Astrocyte (in vitro differentiated cells and primary cell): Measurements from ENCODE around the gene LGI2. TPM values are rescaled to one million over a fixed set of nuclear protein-coding genes. Genes with fewer than 3 reads are reported as not detected.

Experiments
- DNase-seq: peaks from one replicate; pipeline ENCODE4 v3.0.0-alpha.2; 2010; ENCODE audit warnings: low read depth
- FAIRE-seq: peaks from 2 replicates; lab custom pipeline; 2011; peaks lifted over from hg19 to GRCh38; lab: Jason Lieb, UNC
- H2AFZ ChIP-seq: 2 replicates; pipeline ENCODE4 v1.6.0; 2012; ENCODE audit warnings: low read depth, low read length, inconsistent platforms
- H3K27ac ChIP-seq: 2 replicates; pipeline ENCODE4 v1.5.1; 2011; ENCODE audit warnings: low read depth, low read length, inconsistent platforms
- H3K27me3 ChIP-seq: 2 replicates; pipeline ENCODE4 v1.6.0; 2011; ENCODE audit warnings: low read length, inconsistent platforms; ENCODE audit not compliant: insufficient read depth
- H3K36me3 ChIP-seq: 2 replicates; pipeline ENCODE4 v1.5.1; 2011; ENCODE audit warnings: low read length, inconsistent platforms; ENCODE audit not compliant: insufficient read depth
- H3K4me1 ChIP-seq: 2 replicates; pipeline ENCODE4 v1.5.1; 2011; ENCODE audit warnings: low read length, inconsistent platforms; ENCODE audit not compliant: insufficient read depth
- H3K4me2 ChIP-seq: 2 replicates; pipeline ENCODE4 v1.6.0; 2012; ENCODE audit warnings: low read length, inconsistent platforms
- H3K4me3 ChIP-seq: 2 replicates; pipeline ENCODE4 v1.5.1; 2011; ENCODE audit warnings: low read depth, mild to moderate bottlenecking, low read length, inconsistent platforms; ENCODE audit not compliant: insufficient read depth
- H3K79me2 ChIP-seq: 2 replicates; pipeline ENCODE4 v1.6.0; 2012; ENCODE audit warnings: mild to moderate bottlenecking, low read length, inconsistent platforms; ENCODE audit not compliant: insufficient read depth
- H3K9ac ChIP-seq: 2 replicates; pipeline ENCODE4 v1.6.0; 2012; ENCODE audit warnings: mild to moderate bottlenecking, low read length, inconsistent platforms
- H3K9me3 ChIP-seq: 2 replicates; pipeline ENCODE4 v1.5.1; 2012; ENCODE audit warnings: low read depth, mild to moderate bottlenecking, low read length, inconsistent platforms; ENCODE audit not compliant: insufficient read depth
- H4K20me1 ChIP-seq: 2 replicates; pipeline ENCODE4 v1.6.0; 2012; ENCODE audit warnings: low read length, inconsistent platforms; ENCODE audit not compliant: insufficient read depth
- H3K27ac Mint-ChIP-seq: one replicate; pipeline ENCODE4 v1.8.0; 2021; ENCODE audit warnings: mild to moderate bottlenecking, mixed read lengths; ENCODE audit not compliant: unreplicated experiment
- H3K27me3 Mint-ChIP-seq: one replicate; pipeline ENCODE4 v1.8.0; 2021; ENCODE audit warnings: low read depth, mixed read lengths; ENCODE audit not compliant: unreplicated experiment
- H3K36me3 Mint-ChIP-seq: one replicate; pipeline ENCODE4 v1.8.0; 2021; ENCODE audit warnings: low read depth, mixed read lengths; ENCODE audit not compliant: unreplicated experiment
- H3K4me1 Mint-ChIP-seq: one replicate; pipeline ENCODE4 v1.8.0; 2021; ENCODE audit warnings: low read depth, mixed read lengths; ENCODE audit not compliant: unreplicated experiment
- H3K4me3 Mint-ChIP-seq: one replicate; pipeline ENCODE4 v1.8.0; 2021; ENCODE audit warnings: mild to moderate bottlenecking, moderate library complexity, mixed read lengths; ENCODE audit not compliant: unreplicated experiment
- H3K9me3 Mint-ChIP-seq: one replicate; pipeline ENCODE4 v1.8.0; 2021; ENCODE audit warnings: mild to moderate bottlenecking, mixed read lengths; ENCODE audit not compliant: unreplicated experiment
- CTCF ChIP-seq: IDR thresholded peaks from 2 replicates; pipeline ENCODE4 v1.5.1; 2011; ENCODE audit warnings: low read depth, mild to moderate bottlenecking, inconsistent platforms, low read length, moderate library complexity; ENCODE audit not compliant: insufficient read depth
- EZH2 ChIP-seq: IDR thresholded peaks from 2 replicates; pipeline ENCODE4 v1.6.1; 2012; ENCODE audit warnings: mild to moderate bottlenecking, low read length, inconsistent platforms; ENCODE audit not compliant: insufficient read depth
- total RNA-seq: library from RNA; stranded (reverse); gene quantifications from 2 replicates; pipeline ENCODE4 v1.2.1, GENCODE V29; 2021

The LGI2 gene
- total RNA-seq, 1 donor from 2014 or later, result 0.27 TPM

GRCh38 chr4:25051534-25051933, 20.8 kb upstream of the LGI2 start:
- no peak overlapping the region for H3K4me2 ChIP-seq
- no peak for FAIRE-seq

GRCh38 chr4:25050370-25051078, 19.8 kb upstream of the LGI2 start:
- no peak for DNase-seq
- H3K27me3 ChIP-seq, result peaks cover 31% of the 10 kb centered on the region
- no peaks in the 10 kb centered on the region for H3K4me1 ChIP-seq
- H3K9me3 ChIP-seq, result peaks cover 6% of the 10 kb centered on the region
- H3K36me3 ChIP-seq, result no peaks in the 10 kb centered on the region
- no peak overlapping the region for H3K9ac ChIP-seq
- H3K4me2 ChIP-seq, result no peak overlapping the region
- Mint-ChIP-seq H3K9me3 (peaks cover 5% of the 10 kb centered on the region), H3K36me3 (no peaks in the 10 kb centered on the region), H3K4me1 (peaks cover 8% of the 10 kb centered on the region), H3K27ac (no peak overlapping the region), H3K4me3 (no peak overlapping the region), H3K27me3 (peaks cover 18% of the 10 kb centered on the region)
- H3K79me2 ChIP-seq, result no peaks in the 10 kb centered on the region
- TF ChIP-seq EZH2 (no peak), CTCF (no peak)
- H3K27ac ChIP-seq, result no peak overlapping the region
- H4K20me1 ChIP-seq, result no peaks in the 10 kb centered on the region
- no peak overlapping the region for H3K4me3 ChIP-seq
- H2AFZ ChIP-seq, result no peak overlapping the region
- FAIRE-seq, result no peak

More at GRCh38 chr4:25051534-25051933, 20.8 kb upstream of the LGI2 start:
- Mint-ChIP-seq H3K27me3 (peaks cover 19% of the 10 kb centered on the region), H3K9me3 (peaks cover 5% of the 10 kb centered on the region), H3K4me1 (peaks cover 8% of the 10 kb centered on the region), H3K4me3 (no peak overlapping the region), H3K36me3 (no peaks in the 10 kb centered on the region), H3K27ac (no peak overlapping the region)
- Histone ChIP-seq H2AFZ (no peak overlapping the region), H3K27ac (no peak overlapping the region), H3K79me2 (no peaks in the 10 kb centered on the region), H3K4me1 (no peaks in the 10 kb centered on the region), H3K9ac (no peak overlapping the region), H4K20me1 (no peaks in the 10 kb centered on the region), H3K9me3 (peaks cover 6% of the 10 kb centered on the region), H3K4me3 (no peak overlapping the region), H3K27me3 (peaks cover 39% of the 10 kb centered on the region), H3K36me3 (no peaks in the 10 kb centered on the region)
- TF ChIP-seq EZH2 (no peak), CTCF (no peak)
- peak; percentile 39 for DNase-seq

- Mint-ChIP-seq H3K27me3 (peaks cover 56% of the 10 kb centered on the region), H3K4me3 (no peak overlapping the region), H3K27ac (no peak overlapping the region), H3K9me3 (peaks cover 2% of the 10 kb centered on the region), H3K36me3 (no peaks in the 10 kb centered on the region), H3K4me1 (no peaks in the 10 kb centered on the region)
- H3K27me3 ChIP-seq, result peaks cover 54% of the 10 kb centered on the region
- FAIRE-seq, result no peak
- no peak overlapping the region for H3K4me3 ChIP-seq
- H3K4me1 ChIP-seq, result no peaks in the 10 kb centered on the region
- no peak overlapping the region for H3K9ac ChIP-seq
- H4K20me1 ChIP-seq, result no peaks in the 10 kb centered on the region
- H3K4me2 ChIP-seq, result no peak overlapping the region
- no peak for TF ChIP-seq CTCF
- TF ChIP-seq EZH2, result no peak
- DNase-seq, result no peak
- H3K27ac ChIP-seq, result no peak overlapping the region
- no peaks in the 10 kb centered on the region for H3K79me2 ChIP-seq
- H2AFZ ChIP-seq, result no peak overlapping the region
- H3K36me3 ChIP-seq, result no peaks in the 10 kb centered on the region
- no peaks in the 10 kb centered on the region for H3K9me3 ChIP-seq
Measured at GRCh38 chr4:25043548-25043947, 12.8 kb upstream of the LGI2 start.
